HG03045 (cell line): Measurements from ENCODE around the gene PSMB11.

Source experiments
- ATAC-seq: cut with Tn5 transposase; IDR thresholded peaks from one replicate; pipeline ENCODE4 v1.9.1; 2021; ENCODE audit warnings: mild to moderate bottlenecking, moderate library complexity; ENCODE audit not compliant: unreplicated experiment

The PSMB11 gene

GRCh38 chr14:23076785-23077408 lies 34.9 kb downstream of the PSMB11 start:
- no peak for ATAC-seq

DNA sequence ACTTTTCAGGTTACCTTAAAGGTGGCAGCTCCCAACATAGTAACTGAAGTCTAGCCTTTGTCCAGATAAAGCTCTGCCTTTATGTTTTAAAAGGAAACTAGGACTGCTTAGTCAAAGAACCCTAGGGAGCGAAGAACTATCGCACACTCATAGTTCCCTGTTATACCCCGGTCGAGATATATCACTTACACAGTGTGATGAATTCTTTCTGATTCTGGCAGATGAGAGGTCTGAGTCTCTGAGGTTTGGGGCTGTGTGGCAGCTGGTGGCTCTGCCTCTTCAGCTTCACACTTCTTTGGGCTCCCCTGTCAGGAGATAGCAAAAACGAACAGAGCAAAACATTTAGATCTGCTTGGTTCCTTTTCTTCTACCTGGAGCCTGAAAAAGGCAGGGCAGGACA lies 36.0 kb downstream of the PSMB11 start:
- ATAC-seq: no peak

DNA sequence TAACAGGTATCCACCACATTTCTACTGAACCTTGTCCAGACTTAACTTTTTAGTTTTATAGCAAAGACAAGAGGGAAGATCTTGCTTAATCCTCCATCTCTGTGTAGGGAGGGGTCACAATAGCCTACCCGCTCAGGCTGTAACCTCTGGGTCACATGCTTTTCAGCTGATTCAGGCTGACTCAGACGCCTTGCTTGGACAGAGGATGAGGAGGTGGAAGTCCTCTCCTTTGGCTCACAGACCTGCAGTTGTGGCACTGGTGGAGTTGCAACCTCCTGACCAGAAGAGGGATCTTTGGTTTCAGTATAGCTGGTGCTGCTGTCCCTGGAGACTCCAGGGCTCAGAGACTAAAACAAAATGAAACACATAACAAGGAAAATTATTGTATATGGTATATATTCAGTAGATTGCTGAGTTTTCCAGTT lies 36.7 kb downstream of the PSMB11 start:
- ATAC-seq: no peak

DNA sequence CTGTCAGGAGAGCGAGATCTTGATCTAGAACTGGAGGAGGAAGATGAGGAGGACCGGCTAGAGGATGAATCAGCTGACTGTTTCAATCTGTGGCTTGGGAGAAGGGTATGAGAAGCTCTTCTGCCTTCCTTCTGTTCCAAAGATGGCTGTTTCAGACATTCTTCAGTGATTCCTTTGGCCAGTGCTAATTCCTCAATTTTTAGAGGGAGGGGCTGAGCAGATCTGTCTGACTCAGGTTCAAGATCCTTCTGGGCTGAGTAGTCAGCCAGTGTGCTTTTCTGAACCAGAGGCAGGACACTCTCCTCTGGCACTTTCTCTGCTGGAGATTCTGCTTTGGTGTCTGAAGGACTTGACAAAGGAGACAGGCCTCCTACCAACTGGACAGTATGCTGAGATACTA lies 37.7 kb downstream of the PSMB11 start:
- ATAC-seq: no peak

- no peak for ATAC-seq
These were observed 38.5 kb downstream of the PSMB11 start for GRCh38 chr14:23080474-23080873.

GRCh38 chr14:23085458-23085857 lies 43.4 kb downstream of the PSMB11 start:
- no peak for ATAC-seq

- no peak for ATAC-seq
These were observed 44.6 kb downstream of the PSMB11 start for GRCh38 chr14:23086565-23086964.

- ATAC-seq: no peak
These were observed 47.7 kb downstream of the PSMB11 start for GRCh38 chr14:23089498-23090253.

DNA sequence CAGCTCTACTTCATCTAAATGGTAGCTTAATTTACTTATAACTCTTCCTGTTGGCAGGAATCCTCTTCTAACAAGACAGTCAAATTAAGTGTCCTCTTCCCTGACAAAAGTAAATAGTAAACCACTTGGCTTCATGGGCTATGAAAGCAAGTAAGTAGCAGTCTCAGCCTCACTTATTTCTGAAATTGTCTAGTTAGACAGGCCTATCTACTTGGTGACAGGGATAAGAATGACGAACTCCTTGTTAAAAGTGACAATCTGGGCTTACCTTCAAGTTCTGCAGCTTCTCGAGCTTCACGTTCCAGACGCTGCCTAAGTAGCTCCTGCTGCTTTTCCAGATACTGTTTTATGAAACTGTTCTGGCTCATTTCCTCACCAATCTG lies 48.2 kb downstream of the PSMB11 start:
- no peak for ATAC-seq

DNA sequence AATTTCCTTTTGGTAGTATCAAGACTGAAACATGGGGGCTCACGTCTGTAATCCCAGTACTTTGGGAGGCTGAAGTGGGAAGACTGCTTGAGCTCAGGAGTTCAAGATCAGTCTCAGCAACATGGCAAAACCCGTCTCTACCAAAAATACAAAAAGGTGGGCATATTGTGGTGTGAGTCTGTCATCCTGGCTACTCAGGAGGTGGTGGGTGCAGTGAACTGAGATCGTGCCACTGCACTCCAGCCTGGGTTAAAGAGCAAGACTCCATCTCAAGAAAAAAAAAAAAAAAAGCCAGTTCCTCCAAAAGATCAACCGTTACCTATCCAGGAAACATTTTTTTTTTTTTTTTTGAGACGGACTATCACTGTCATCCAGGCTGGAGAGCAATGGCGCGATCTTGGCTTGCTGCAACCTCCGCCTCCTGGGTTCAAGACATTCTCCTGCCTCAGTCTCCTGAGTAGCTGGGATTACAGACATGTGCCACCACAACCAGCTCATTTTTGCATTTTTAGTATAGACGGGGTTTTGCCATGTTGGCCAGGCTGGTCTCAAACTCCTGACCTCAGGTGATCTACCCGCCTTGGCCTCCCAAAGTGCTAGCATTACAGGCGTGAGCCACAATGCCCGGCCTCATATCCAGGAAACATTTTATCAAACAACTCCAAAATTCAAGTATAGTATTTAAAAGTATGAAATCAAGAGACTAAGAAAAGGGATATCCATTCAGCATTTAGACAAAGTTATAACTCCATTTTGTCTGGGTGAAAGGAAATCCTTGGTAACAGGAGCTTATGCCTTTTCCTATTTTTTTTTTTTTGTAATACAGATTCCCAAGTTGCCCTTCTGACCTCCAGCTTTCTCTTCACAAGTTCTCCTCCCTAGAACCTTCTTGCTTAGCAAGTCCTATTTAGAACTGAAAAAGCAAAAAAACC lies 49.5 kb downstream of the PSMB11 start:
- no peak for ATAC-seq

GRCh38 chr14:23093104-23093503 lies 51.1 kb downstream of the PSMB11 start:
- no peak for ATAC-seq

DNA sequence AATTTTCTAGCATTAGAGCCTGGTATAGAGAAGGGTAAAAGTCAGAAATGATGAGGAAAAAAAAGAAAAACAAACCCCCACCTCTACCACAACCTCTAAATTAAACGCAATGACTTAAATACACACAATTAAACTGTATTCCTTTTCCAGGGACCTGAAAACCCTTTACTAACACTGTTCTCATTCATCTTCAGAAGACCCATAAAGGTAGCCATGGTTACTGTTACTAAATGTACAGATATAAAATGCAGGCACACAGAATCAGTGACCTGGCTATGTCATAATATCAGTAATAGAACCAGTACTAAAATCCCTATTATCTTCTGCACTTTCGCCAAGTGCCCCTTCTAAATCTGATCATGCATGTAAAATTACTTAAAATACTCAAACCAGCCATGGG lies 51.5 kb downstream of the PSMB11 start:
- ATAC-seq: no peak
